Hair follicular keratinocyte (primary cell): ENCODE results near the gene RNF151. TPM values are rescaled to one million over a fixed set of nuclear protein-coding genes. Genes with fewer than 3 reads are reported as not detected.

ENCODE experiments used
- total RNA-seq: library from RNA; depleted of rRNA; stranded (reverse); fragments of >200 nt; gene quantifications from 2 replicates; pipeline ENCODE4 v1.2.3, GENCODE V29; 2015

The RNF151 gene
- 0.16 TPM in 1 of 2 replicates, not detected in the other for total RNA-seq

GRCh38 chr16:1966460-1966859 is at the start of gene RNF151:
Gene RNF151 (plus strand): TSS chr16:1966856. CDS start chr16:1966882, 26 bp downstream.

GRCh38 chr16:1918351-1919326 is 48.0 kb upstream of the RNF151 start, which contains the start of gene HS3ST6:
Gene HS3ST6 (minus strand): TSS chr16:1918415. CDS start chr16:1918323, 92 bp downstream.

GRCh38 chr16:1942810-1943726 is 23.6 kb upstream of the RNF151 start, which contains the start of gene MSRB1:
Gene MSRB1 (minus strand): TSS chr16:1943199. CDS start chr16:1943156, 43 bp downstream.

GRCh38 chr16:1959269-1960039 is 7.2 kb upstream of the RNF151 start, which contains the start of gene NDUFB10:
Gene NDUFB10 (plus strand): TSS chr16:1959538. CDS start chr16:1959625, 87 bp downstream.

GRCh38 chr16:1964506-1965395 is 1.9 kb upstream of the RNF151 start, which contains the start of gene RPS2:
Gene RPS2 (minus strand): TSS chr16:1964826. CDS start chr16:1964625, 201 bp downstream.

GRCh38 chr16:1971796-1972489 is 5.3 kb downstream of the RNF151 start, which contains the start of gene TBL3:
Gene TBL3 (plus strand): TSS chr16:1972053. CDS start chr16:1972165, 112 bp downstream.

GRCh38 chr16:1981398-1981836 is 14.8 kb downstream of the RNF151 start, which contains the start of gene NOXO1:
Gene NOXO1 (minus strand): TSS chr16:1981469. CDS start chr16:1981179, 290 bp downstream.

GRCh38 chr16:1983544-1984346 is 17.1 kb downstream of the RNF151 start, which contains the start of gene GFER:
Gene GFER (plus strand): TSS chr16:1984193. CDS start chr16:1984219, 26 bp downstream.

GRCh38 chr16:1989209-1990100 is 22.8 kb downstream of the RNF151 start, which contains the start of gene SYNGR3:
Gene SYNGR3 (plus strand): TSS chr16:1989970. CDS start chr16:1990103, 133 bp downstream.

GRCh38 chr16:2009791-2010510 is 43.3 kb downstream of the RNF151 start, which contains the start of gene ZNF598:
Gene ZNF598 (minus strand): TSS chr16:2009821.

Other genes with a start within 250 kb of the RNF151 start
- 53.2 and 65.0 TPM in 2 replicates for gene NME3, start 195.3 kb upstream of the RNF151 start, total RNA-seq
- gene EME2, start 194.0 kb upstream of the RNF151 start, total RNA-seq = 2.6 and 3.3 TPM in 2 replicates
- 136 and 217 TPM in 2 replicates for gene MRPS34, start 193.7 kb upstream of the RNF151 start, total RNA-seq
- 29.6 and 50.4 TPM in 2 replicates for gene SPSB3, start 184.3 kb upstream of the RNF151 start, total RNA-seq
- 95.2 and 178 TPM in 2 replicates for gene NUBP2, start 183.9 kb upstream of the RNF151 start, total RNA-seq
- not detected in 2 replicates for gene IGFALS, start 173.2 kb upstream of the RNF151 start, total RNA-seq
- 59.8 and 73.5 TPM in 2 replicates for gene HAGH, start 140.0 kb upstream of the RNF151 start, total RNA-seq
- gene FAHD1, start 139.7 kb upstream of the RNF151 start, total RNA-seq = 32.2 and 34.9 TPM in 2 replicates
- gene MEIOB, start 94.7 kb upstream of the RNF151 start, total RNA-seq = 0.08 TPM in 1 of 2 replicates, not detected in the other
- gene HS3ST6, start 48.4 kb upstream of the RNF151 start, total RNA-seq = not detected in 2 replicates
- 6.3 and 6.4 TPM in 2 replicates for gene MSRB1, start 23.7 kb upstream of the RNF151 start, total RNA-seq
- 0.55 TPM in 1 of 2 replicates, not detected in the other for gene RPL3L, start 12.2 kb upstream of the RNF151 start, total RNA-seq
- 168 and 283 TPM in 2 replicates for gene NDUFB10, start 7.3 kb upstream of the RNF151 start, total RNA-seq
- 4,608 and 4,861 TPM in 2 replicates for gene RPS2, start 2.0 kb upstream of the RNF151 start, total RNA-seq
- 85.0 and 114 TPM in 2 replicates for gene TBL3, start 5.2 kb downstream of the RNF151 start, total RNA-seq
- 1.2 and 2.1 TPM in 2 replicates for gene NOXO1, start 14.6 kb downstream of the RNF151 start, total RNA-seq
- gene GFER, start 17.3 kb downstream of the RNF151 start, total RNA-seq = 21.3 and 23.3 TPM in 2 replicates
- 0.68 and 5.4 TPM in 2 replicates for gene SYNGR3, start 23.1 kb downstream of the RNF151 start, total RNA-seq
- 62.8 and 87.5 TPM in 2 replicates for gene ZNF598, start 43.0 kb downstream of the RNF151 start, total RNA-seq
- 0.68 TPM in 1 of 2 replicates, not detected in the other for gene NPW, start 52.9 kb downstream of the RNF151 start, total RNA-seq
- gene NHERF2, start 60.0 kb downstream of the RNF151 start, total RNA-seq = 7.6 and 7.9 TPM in 2 replicates
- gene NTHL1, start 81.0 kb downstream of the RNF151 start, total RNA-seq = 23.2 and 40.5 TPM in 2 replicates
- gene TSC2, start 81.1 kb downstream of the RNF151 start, total RNA-seq = 22.3 and 23.4 TPM in 2 replicates
- gene PKD1, start 169.0 kb downstream of the RNF151 start, total RNA-seq = 44.1 and 44.7 TPM in 2 replicates
- not detected in 2 replicates for gene RAB26, start 181.8 kb downstream of the RNF151 start, total RNA-seq
- gene TRAF7, start 188.9 kb downstream of the RNF151 start, total RNA-seq = 70.1 and 85.1 TPM in 2 replicates
- gene CASKIN1, start 229.7 kb downstream of the RNF151 start, total RNA-seq = under 0.01 and 0.16 TPM in 2 replicates
- gene MLST8, start 238.6 kb downstream of the RNF151 start, total RNA-seq = 94.2 and 110 TPM in 2 replicates
- gene BRICD5, start 244.0 kb downstream of the RNF151 start, total RNA-seq = 0.55 and 2.0 TPM in 2 replicates
- 18.6 and 24.5 TPM in 2 replicates for gene PGP, start 248.0 kb downstream of the RNF151 start, total RNA-seq